ENCODE measurements around the gene NSMCE4A. TPM values are rescaled to one million over a fixed set of nuclear protein-coding genes. Genes with fewer than 3 reads are reported as not detected.

Gene NSMCE4A
- total and polyA plus RNA-seq, 9 of the 15 experiments (the other 6 are each of a cell fraction or from before 2014, with no cell fraction given): 8.4 to 88.5 (median 46.4) TPM

- no peak for TF ChIP-seq ZNF609 (CRISPR knock-in tag; IDR thresholded peaks at IDR 0.05; ENCODE audit: borderline replicate concordance)
- no peak for TF ChIP-seq CBX3 (IDR thresholded peaks at IDR 0.05; ENCODE audit: borderline replicate concordance in 1 of 2, low read length in 2 of 2)
- no peak for TF ChIP-seq HSF4 (CRISPR knock-in tag; IDR thresholded peaks at IDR 0.05; ENCODE audit: borderline replicate concordance)
- TF ChIP-seq NFE2 (IDR thresholded peaks at IDR 0.05; ENCODE audit: low read depth): no peak
- no peak for TF ChIP-seq DPF2 (IDR thresholded peaks at IDR 0.05)
- TF ChIP-seq ZNF668 (CRISPR knock-in tag; IDR thresholded peaks at IDR 0.05): no peak
- no peak for TF ChIP-seq POLR2B (IDR thresholded peaks at IDR 0.05; ENCODE audit: low read depth, partially characterized antibody)
- TF ChIP-seq SIN3B (IDR thresholded peaks at IDR 0.05; ENCODE audit: low read depth): no peak; the same call in 1 of the 2 replicates
- TF ChIP-seq GTF2B (IDR thresholded peaks at IDR 0.05; ENCODE audit: extremely low read depth, insufficient read length): no peak
- no peak for TF ChIP-seq MTA3 (IDR thresholded peaks at IDR 0.05; ENCODE audit: borderline replicate concordance)
- no peak for TF ChIP-seq SREBF1 (IDR thresholded peaks at IDR 0.05; ENCODE audit: borderline replicate concordance, low read depth, low read length)
- TF ChIP-seq POLR2AphosphoS2 (IDR thresholded peaks at IDR 0.05; ENCODE audit: low read length): no peak
- no peak for TF ChIP-seq MCM2 (IDR thresholded peaks at IDR 0.05; ENCODE audit: low read depth)
- no peak for TF ChIP-seq NR4A1 (CRISPR knock-in tag; IDR thresholded peaks at IDR 0.05)
- TF ChIP-seq NR4A1 (tag; IDR thresholded peaks at IDR 0.05): no peak
- TF ChIP-seq SMARCA4 (IDR thresholded peaks at IDR 0.05): no peak
- TF ChIP-seq ZNF707 (CRISPR knock-in tag; conservative IDR thresholded peaks at IDR 0.05): no peak
- no peak for TF ChIP-seq MIER1 (IDR thresholded peaks at IDR 0.05; ENCODE audit: low read depth)
- peak; percentile 63; the same call in 1 of the 2 replicates for TF ChIP-seq RB1 (IDR thresholded peaks at IDR 0.05; ENCODE audit: low read depth)
- no peak for TF ChIP-seq PYGO2 (tag; IDR thresholded peaks at IDR 0.05)
- TF ChIP-seq TAF15 (IDR thresholded peaks at IDR 0.05; ENCODE audit: low read depth, low read length): no peak
- no peak for TF ChIP-seq PCBP2 (IDR thresholded peaks at IDR 0.05; ENCODE audit: low read depth, low read length, poor library complexity, severe bottlenecking)
- TF ChIP-seq ZNF584 (CRISPR knock-in tag; IDR thresholded peaks at IDR 0.05; ENCODE audit: low read depth): no peak
- no peak for TF ChIP-seq IFI16 (CRISPR knock-in tag; IDR thresholded peaks at IDR 0.05)
- TF ChIP-seq WHSC1 (IDR thresholded peaks at IDR 0.05; ENCODE audit: low read length): no peak
Measured at GRCh38 chr10:121974535-121975294, at the start of gene NSMCE4A (continued).

Data from K562 (cell line).